Gastroesophageal sphincter (tissue), 2 donors: ENCODE data around the gene PLA2G2F.

Source experiments
- EP300 ChIP-seq: sonication (generic); formaldehyde crosslinking; IDR thresholded peaks from one replicate; pipeline ENCODE4 v1.6.1; 2017; ENCODE audit warnings: antibody characterized with exemption, mild to moderate bottlenecking
- POLR2A ChIP-seq, 2 donors: fragments of 450-650 bp; IDR thresholded peaks; one replicate each; pipeline ENCODE4 v1.6.1; 2017; ENCODE audit warnings: antibody characterized with exemption in 2 of 2, mild to moderate bottlenecking in 2 of 2, moderate library complexity in 1 of 2

GRCh38 chr1:20108366-20109123 lies 30.6 kb upstream of the PLA2G2F start:
- no peak for TF ChIP-seq POLR2A (IDR thresholded peaks at IDR 0.05)
- TF ChIP-seq EP300: no peak
